COLO668 (cell line): ENCODE results near the gene ELMO1.

Experiments used
- DNase-seq: peaks from one replicate; lab custom pipeline; 2025; ENCODE audit not compliant: unreplicated experiment; lab: John Stamatoyannopoulos, UW

Gene ELMO1

GRCh38 chr7:37198041-37198905 is 250.4 kb downstream of the ELMO1 start:
- DNase-seq = no peak

DNA sequence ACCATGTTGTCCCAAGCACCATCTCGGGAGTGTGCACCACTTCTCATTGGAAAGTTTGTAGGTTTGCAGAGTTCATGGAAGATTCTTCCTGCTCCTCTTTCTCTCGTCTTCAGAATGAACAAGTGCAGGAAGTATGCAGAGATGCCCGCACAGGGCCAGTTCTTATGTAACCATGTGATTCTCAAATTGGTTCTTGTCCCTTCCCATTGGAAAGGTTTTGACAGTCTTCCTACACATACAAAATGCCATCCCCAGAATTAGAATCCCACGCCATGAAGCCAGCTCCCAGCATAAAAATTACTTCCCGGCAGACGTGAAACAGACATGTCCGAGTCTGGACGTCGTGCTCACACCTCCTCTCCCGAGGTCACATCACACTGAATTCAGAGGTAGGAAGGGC is 251.6 kb downstream of the ELMO1 start:
- DNase-seq = no peak

GRCh38 chr7:37196676-37197075 is 252.0 kb downstream of the ELMO1 start:
- no peak for DNase-seq

GRCh38 chr7:37195388-37195787 is 253.3 kb downstream of the ELMO1 start:
- DNase-seq = no peak

GRCh38 chr7:37194943-37195342 is 253.7 kb downstream of the ELMO1 start:
- DNase-seq = no peak

DNA sequence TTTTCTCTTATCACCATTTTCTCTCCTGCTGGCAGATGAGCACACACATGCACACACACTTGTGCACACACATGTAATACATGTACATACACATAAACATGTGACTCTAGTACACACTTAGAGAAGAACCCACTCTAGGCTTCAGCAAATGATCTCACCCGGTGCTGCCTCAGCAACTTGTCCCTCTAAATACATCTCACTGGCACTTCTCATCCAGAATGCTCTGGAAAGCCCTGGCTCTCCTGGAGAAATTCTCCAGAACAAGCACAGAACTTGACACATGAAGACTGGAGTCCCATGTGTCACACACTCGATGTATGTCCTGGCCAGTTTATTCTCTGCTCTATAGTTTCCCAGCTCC is 254.9 kb downstream of the ELMO1 start:
- no peak for DNase-seq

DNA sequence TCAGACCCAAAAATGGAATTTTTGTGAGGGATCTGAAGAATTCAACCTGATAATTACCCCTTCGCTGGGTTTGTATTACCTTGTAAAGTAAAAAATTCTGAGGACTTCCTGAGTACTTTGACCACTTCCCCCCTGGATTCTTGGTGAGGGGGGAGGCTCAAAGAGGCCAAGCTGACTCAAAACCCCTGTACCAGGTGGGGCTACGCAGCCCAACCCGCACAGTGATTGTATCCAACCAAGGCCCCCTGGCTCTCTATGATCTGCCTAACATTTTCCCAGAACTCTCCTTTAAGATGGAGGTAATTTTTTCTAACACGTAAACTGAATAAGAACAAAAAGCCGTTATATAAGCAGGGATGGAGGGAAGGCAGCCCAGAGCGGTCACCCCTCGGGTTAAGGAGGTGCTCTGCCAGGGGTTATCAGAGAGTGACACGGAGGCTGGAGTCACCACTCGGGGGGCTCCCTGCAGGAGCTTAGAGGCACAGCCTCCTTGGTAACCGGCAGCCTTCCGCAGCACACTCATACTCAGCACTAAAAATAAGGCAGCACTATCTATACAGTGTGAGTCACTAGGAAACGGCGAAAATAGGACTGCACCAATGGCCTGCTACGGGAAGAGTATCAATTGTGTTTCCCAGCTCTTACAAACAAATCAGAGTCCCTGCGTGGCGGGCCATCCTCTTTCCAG is 255.4 kb downstream of the ELMO1 start:
- no peak for DNase-seq

- no peak for DNase-seq
These were observed 256.9 kb downstream of the ELMO1 start for GRCh38 chr7:37191797-37192196.

DNA sequence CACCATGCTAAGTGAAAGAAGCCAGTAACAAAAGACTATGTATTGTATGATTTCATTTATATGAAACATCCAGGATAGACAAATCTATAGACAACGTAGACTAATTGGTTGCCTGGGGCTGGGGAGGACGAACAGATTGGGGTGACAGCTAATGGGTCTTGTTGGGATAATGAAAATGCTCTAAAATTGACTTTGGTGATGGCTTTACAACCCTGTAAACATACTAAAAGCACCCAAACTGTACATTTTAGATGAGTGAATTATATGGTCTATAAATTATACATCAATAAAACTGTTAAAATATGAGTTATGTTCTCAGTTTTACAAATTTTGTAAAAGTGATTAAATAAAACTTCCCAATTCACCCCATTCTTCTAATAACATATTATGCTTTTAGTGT is 261.5 kb downstream of the ELMO1 start:
- no peak for DNase-seq

DNA sequence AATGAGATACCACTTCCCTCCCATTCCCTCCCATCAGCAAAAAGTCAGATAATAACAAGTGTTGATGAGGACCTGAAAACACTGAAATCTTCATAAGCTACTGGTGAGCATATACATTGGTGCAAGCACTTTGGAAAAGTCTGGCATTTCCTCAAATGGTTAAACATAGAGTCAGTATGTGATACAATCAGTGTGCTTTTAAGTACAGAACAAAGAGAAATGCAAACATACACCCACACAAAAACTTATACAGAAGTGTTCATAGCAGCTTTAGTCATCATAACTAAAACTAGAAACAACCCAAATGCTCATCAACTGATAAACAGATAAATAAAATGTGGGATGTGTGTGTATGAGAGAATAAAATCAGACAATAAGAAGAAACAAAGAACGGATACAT is 261.9 kb downstream of the ELMO1 start:
- no peak for DNase-seq

DNA sequence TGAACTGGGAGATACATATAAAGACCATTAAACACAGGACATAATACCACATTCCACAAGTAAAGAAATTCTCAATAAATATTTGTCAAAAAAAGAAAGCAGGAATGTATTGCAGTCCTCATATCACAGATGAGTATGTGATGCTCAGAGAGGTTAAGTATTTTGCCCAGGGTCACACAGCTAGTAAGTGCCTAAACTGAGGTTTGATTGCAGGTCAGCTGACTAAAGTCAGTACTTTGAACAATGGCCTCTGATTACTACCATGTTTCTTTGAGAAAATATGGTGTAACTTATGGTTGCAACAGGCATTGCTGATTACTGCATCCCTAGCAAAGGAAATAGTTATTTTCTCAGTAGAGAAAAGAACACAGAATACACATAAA is 267.1 kb downstream of the ELMO1 start:
- DNase-seq = no peak

GRCh38 chr7:37180828-37181549 is 267.7 kb downstream of the ELMO1 start:
- no peak for DNase-seq

DNA sequence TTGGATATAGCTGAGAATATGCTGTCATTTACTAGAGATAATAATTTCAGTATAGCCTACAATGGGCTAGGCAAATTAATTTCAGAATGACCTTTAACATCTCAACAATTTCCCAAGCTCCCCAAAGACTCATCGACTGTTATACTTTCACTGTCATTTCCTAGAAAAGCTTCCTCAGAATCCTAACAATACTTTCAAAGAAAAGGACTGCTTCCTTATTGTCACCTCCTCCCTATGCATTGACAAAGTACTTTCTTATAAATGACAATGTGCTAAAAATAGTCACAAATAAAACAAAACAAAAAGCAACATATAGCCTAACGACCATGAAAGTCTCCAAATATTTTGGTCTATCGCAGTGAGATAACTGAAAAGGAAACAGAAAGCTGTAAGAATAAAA is 272.6 kb downstream of the ELMO1 start:
- DNase-seq = no peak

GRCh38 chr7:37174460-37174859 is 274.2 kb downstream of the ELMO1 start:
- no peak for DNase-seq

- DNase-seq = no peak
These were observed 275.0 kb downstream of the ELMO1 start for GRCh38 chr7:37173670-37174069.

- no peak for DNase-seq
These were observed 286.6 kb downstream of the ELMO1 start for GRCh38 chr7:37162106-37162505.

DNA sequence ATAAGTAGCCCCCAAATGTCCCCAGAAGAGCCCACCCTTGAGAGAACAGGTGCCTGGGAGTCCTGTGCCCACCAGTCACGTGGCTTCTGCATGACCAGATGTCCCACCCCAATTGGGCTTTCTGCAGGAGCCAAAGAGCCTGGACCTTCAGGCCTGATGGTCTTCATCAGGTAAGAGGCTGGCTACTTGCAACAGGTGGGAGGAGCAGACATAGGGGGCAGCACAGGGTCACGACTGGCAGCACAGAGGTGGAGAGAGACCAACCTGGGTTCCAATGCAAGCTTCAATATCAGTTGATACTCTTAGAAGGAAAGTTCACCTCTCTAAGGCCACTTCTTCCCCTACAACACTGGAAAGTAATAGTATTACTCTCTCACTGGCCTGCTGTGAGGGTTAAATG is 288.0 kb downstream of the ELMO1 start:
- DNase-seq = no peak

- DNase-seq = no peak
These were observed 295.3 kb downstream of the ELMO1 start for GRCh38 chr7:37153376-37153775.

DNA sequence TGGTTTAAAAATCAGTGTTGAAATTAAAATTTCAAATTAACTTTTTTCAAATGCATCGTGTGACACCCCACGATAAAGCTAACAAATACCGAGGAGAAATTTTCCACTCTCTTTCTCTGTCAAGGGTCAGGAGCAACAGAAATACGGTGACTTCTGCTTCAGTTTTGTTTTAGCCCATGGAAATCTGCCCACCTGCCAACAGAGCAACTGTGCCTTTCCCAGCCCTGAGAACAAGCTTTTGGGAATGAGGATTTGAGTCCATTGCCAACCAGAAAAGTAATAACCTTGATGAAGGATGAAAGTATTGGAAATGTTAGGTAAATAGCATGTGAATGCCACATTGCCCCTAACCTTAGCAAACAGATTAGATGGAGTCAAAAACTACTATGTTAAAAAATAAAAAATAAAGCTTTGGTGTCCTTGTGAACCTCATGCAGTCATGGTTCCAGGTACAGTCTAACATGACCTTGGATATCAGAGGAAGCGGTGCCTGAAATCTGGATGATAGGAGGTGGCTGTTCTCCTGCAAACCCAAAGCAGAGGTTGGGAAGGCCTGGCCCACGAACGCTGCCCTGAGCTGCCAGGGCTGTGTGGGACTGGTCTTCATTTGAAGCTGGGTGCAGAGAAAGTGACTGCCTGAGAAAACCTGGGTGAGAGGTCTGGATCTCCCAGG is 296.8 kb downstream of the ELMO1 start:
- no peak for DNase-seq

GRCh38 chr7:37150856-37151255 is 297.8 kb downstream of the ELMO1 start:
- DNase-seq = no peak

- DNase-seq = no peak
These were observed 298.5 kb downstream of the ELMO1 start for GRCh38 chr7:37150180-37150579.

GRCh38 chr7:37149773-37150124 is 298.9 kb downstream of the ELMO1 start:
- no peak for DNase-seq
